Retina (tissue), 1 donor: ENCODE data around the gene ADSL.
"Not testable (repeated sequence)": the region's sequence is repeated elsewhere in the genome, so short reads cannot be mapped to it uniquely, and the experiment has no call there.

Experiments
- DNase-seq: peaks from one replicate; pipeline ENCODE4 v3.0.0-alpha.2; 2016

Gene ADSL

DNA sequence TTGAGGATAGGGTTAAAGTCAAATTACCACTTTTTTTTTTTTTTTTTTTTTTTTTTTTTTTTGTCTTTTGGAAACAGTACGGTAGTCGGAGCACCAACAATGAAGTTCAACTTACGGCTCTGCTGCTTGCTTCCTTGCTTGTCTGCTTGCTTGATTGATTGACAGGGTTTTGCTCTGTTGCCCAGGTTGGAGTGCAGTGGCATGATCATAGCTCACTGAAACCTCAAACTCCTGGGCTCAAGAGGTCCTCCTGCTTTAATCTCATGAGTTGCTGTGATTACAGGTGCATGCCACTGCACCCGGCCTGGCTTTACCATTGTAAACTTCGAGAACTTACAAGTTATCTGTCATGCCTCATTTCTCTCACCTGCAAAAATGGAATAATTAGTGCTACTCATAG lies 29.8 kb downstream of the ADSL start:
- no peak for DNase-seq

- no peak for DNase-seq
Measured at GRCh38 chr22:40377931-40378330, 31.6 kb downstream of the ADSL start.

DNA sequence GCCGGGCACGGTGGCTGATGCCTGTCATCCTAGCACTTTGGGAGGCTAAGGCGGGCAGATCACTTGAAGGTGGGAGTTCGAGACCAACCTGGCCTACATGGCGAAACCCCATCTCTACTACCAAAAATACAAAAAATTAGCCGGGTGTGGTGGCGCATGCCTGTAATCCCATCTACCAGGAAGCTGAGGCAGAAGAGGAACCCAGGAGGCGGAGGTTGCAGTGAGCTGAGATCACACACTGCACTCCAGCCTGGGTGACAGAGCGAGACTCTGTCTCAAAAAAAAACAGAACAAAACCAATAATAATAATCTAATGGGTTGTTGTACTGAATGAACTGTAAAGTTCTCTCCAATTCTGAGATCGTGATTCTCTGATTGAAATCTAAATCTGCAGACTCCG lies 32.1 kb downstream of the ADSL start:
- not testable (repeated sequence) for DNase-seq

DNA sequence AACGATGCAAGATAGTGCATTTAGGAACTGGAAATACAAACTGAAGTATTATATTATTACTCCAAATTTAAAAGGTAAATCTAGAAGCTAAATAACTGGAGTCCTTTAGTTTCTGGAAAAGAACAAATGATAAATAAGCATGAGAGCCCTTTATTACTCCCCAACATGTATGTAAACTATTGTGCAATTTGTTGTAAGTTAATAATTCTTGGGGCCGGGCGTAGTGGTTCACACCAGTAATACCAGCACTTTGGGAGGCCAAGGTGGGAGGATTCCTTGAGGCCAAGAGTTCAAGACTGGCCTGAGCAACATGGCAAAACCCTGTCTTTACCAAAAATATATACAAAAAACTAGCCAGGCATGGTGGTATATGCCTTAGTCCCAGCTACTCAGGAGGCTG lies 35.2 kb downstream of the ADSL start:
- DNase-seq, result no peak

GRCh38 chr22:40383905-40384304 lies 37.6 kb downstream of the ADSL start:
- no peak for DNase-seq

DNA sequence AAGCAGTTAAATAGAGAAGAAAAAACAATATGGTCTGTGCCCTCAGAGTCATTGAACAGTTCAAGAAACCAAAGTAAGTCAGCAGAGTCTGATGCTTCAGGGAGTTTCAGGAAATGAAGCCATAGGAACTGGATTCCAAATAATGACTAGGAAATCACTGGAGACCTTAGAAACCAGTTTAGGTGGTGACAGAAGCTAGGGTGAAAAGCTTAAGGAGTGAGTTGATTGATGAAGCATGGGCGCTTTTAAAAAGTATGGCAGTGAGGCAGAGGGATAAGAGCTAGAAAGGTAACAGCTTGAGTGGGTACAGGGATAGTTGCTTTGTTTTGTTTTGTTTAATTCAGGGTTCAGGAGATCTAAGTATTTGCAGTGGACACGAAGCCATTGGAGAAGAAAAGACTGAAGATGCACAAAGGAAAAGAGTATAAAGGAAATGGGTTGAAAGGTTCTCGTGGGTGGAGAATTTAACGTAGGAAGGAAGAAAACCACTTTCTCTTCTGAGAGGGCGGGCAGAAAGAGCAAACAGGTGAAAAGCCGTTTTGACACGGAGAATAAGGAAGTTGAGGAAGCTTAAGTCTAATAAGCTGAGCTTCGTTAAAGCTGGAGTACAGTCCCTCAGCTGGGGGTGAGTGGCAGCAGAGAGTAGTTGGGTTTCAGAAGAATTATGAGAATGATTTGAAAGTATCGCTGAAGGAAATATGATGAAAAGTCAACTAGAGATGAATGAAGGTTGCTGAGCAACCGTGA lies 38.9 kb downstream of the ADSL start:
- no peak for DNase-seq

DNA sequence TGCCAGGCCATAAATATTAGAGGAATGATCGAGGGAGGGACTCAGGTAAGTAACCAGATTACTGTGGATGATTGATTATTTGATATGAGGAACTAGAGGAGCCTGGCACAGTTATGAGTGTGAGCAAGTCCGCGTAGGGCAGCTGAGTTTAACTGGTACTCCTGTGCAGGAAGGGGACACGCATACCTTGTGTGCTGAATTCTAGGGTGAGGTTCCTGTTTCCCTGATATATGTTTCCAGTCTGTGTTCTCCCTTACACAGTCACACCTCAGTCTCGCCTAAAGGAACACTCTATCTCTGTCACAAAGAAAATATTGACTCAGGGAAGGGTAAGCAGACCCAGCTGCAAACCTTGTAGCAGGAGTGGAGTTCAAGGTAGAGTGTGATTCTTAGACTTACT lies 41.4 kb downstream of the ADSL start:
- no peak for DNase-seq

GRCh38 chr22:40388231-40388630 lies 41.9 kb downstream of the ADSL start:
- no peak for DNase-seq

DNA sequence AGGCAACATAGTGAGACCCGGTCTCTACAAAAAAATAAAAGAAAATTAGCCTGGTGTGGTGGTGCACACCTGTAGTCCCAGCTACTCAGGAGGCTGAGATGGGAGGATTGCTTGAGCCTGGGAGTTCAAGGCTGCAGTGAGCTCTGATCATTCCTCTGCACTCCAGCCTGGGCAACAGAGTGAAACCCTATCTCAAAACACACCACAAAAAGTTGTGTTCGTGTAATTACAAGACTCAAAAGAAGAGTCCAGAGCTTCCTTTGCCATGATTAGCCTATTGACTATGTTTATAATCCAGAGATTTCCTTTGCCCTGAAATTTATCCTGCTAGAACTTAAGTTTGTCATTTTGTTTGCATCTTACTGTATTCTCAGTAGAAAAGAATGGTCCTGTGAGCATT lies 45.1 kb downstream of the ADSL start:
- no peak for DNase-seq

GRCh38 chr22:40392618-40393017 lies 46.3 kb downstream of the ADSL start:
- DNase-seq, result no peak

GRCh38 chr22:40394607-40395006 lies 48.3 kb downstream of the ADSL start:
- no peak for DNase-seq

- DNase-seq, result no peak
Measured at GRCh38 chr22:40395607-40396006, 49.3 kb downstream of the ADSL start.

DNA sequence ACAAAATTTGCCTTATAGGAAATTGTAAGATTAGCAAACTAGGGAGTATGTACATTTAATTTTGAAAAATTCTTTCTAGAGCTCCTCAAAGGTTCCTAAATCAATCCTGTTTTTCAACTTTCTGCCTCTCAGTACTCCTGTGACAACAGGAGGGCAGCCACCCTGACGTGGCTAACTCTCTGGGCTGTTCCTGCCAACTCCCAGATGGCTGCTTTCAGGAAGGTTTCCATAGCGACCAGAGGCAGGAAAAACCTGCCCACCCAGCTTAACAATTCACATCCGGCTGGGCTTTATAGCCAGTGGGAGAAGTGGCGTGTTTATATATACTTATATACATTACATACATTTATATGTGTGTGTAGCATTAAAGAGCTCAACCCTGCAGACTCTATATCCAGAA lies 50.6 kb downstream of the ADSL start:
- peak; percentile 17 for DNase-seq

DNA sequence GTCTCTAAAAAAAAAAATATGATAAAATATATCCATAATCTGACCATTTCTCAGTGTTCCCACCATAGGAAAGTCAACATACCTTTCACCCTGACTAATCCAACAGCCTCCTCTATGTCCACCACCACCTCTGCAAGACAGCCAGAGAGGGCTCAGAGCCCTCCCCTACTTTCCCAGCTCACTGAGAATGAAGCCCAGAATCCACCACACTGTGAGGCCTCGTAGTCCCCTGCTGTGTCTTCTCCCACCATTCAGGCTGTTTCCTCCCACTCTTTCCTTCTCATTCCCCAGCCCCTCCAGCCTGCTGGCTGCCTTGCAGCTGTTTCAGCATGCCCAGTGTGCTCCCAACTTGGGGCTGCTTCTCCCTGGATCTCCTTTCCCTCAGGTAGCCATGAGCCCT lies 51.1 kb downstream of the ADSL start:
- no peak for DNase-seq

DNA sequence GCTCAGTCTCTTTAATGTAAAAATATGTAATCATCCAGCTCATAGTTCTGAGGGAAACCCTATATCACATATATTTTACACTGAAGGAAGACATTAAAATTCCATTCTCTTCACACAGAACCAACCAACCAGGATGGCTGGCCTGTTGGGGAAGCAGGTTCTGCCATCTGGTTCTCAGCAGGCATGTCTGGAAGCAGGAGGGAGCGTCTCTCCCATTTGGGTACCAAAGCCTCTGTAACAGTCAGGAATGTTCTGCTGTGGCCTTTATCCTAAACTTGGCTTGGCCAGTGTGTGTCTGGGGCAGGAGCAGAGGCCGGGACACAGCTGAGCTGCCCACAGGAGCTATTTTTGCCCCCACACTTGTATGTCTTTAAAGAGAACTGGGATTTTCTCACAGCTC lies 53.3 kb downstream of the ADSL start:
- DNase-seq, result no peak

DNA sequence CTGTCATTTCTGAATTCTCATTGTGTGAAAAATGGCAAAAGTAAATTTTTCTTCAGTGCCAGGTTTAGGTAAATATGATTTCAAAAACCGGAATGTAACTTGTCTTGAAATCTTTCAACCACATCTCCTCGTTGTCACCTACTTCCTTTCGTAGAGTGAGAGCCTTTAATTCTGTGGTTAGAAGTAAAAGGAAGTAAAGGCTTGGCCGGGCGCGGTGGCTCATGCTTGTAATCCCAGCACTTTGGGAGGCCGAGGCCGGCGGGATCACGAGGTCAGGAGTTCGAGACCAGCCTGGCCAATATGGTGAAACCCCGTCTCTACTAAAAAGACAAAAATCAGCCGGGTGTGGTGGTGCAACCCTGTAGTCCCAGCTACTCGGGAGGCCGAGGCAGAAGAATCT lies 53.9 kb downstream of the ADSL start:
- no peak for DNase-seq

DNA sequence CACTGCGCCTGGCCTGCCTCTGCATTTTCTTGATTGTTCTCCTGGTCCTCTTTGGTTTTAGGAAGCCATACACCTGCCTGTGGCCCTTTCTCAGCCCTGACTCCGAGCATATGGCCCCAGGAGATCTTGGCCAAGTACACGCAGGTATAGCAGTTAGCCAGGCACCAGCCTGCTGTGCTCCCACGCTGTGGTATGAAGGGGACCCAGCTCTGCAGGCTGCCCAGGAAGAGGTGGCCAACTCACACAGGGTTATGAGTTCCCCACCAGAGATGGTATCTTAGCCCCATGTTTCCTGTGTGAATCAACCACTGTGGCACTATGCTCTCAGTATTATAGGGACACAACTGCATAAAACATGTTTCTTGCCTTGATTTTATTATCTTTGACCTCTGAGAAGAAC lies 55.2 kb downstream of the ADSL start:
- DNase-seq, result no peak

- DNase-seq, result no peak
Measured at GRCh38 chr22:40401981-40402406, 55.7 kb downstream of the ADSL start.

GRCh38 chr22:40403141-40403540 lies 56.8 kb downstream of the ADSL start:
- DNase-seq, result no peak

GRCh38 chr22:40403651-40404050 lies 57.4 kb downstream of the ADSL start:
- no peak for DNase-seq

- no peak for DNase-seq
Measured at GRCh38 chr22:40404251-40405177, 58.2 kb downstream of the ADSL start.

DNA sequence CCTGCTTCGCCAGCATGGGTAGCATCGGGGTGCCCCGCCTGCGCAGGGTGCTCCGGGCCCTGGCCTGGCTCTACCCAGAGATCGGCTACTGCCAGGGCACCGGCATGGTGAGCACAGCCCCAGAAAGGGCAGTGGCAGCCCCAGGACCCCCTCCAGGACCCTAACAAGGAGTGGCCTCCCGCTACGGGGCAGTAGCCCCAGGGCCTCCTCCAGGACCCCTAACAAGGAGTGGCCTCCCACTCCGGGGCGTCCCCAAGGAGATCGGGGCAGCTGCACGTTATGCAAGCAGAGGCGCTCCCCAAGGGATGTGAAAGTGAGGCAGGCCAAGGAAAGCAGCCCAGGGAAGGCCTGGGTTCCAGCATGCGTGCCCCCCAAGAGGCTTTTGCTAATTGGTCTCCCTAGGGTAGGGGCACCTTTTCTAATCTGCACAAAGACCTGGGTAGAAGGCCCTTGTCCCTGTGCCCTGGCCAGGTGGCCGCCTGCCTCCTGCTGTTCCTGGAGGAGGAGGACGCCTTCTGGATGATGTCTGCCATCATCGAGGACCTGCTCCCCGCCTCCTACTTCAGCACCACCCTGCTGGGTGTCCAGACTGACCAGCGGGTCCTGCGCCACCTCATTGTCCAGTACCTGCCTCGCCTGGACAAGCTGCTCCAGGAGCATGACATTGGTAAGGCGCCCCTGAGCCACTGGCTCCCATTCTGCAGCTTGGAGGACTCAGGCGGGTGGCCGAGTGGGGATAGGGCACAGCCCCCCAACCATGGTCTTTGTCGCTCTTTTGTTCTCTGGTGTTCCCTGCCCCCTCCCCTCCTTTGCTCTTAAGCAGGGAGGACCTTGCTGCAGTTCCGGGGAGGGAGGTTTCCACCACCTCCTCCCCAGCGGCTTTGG lies 59.1 kb downstream of the ADSL start:
- DNase-seq, result no peak
